NT2/D1 (cell line): Measurements from ENCODE around the gene EPGN.

Source experiments
- SUZ12 ChIP-seq: IDR thresholded peaks from 2 replicates; pipeline ENCODE4 v1.6.1; 2011; ENCODE audit not compliant: insufficient read length, insufficient read depth; ENCODE audit errors: extremely low read depth
- YY1 ChIP-seq: IDR thresholded peaks from 2 replicates; pipeline ENCODE4 v1.6.1; 2011; ENCODE audit not compliant: insufficient read length, insufficient read depth
- ZNF274 ChIP-seq: IDR thresholded peaks from 2 replicates; pipeline ENCODE4 v1.6.1; 2011; ENCODE audit warnings: mild to moderate bottlenecking, low read depth, low read length

- TF ChIP-seq YY1 (no peak), ZNF274 (no peak), SUZ12 (no peak)
Measured at GRCh38 chr4:74331944-74332343, 23.7 kb downstream of the EPGN start.
